GM18498 (cell line): ENCODE results near the gene KDM4C.

Experiments used
- ATAC-seq: cut with Tn5 transposase; IDR thresholded peaks from one replicate; pipeline ENCODE4 v1.9.1; 2021; ENCODE audit warnings: mild to moderate bottlenecking, moderate library complexity; ENCODE audit not compliant: unreplicated experiment

KDM4C gene

DNA sequence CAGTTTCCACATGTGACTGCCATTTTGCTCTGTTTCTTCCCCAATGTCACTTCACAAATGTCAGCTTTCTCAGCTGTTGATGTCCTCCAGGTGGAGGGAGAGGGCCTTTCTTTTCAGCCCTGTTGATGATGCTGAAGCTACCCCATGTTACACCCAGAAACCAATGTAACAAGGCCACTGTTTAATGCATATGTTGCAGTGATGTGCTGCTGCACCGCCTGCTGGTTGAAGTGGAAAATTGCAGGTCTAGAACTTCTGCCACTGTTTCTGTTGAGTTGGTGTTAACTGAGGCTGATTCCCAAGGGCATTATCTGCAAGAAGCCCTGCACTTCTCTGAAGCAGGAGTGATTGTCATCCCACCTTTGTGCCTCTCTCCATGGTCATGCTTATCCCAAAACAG is 428.4 kb downstream of the KDM4C start:
- ATAC-seq = no peak

DNA sequence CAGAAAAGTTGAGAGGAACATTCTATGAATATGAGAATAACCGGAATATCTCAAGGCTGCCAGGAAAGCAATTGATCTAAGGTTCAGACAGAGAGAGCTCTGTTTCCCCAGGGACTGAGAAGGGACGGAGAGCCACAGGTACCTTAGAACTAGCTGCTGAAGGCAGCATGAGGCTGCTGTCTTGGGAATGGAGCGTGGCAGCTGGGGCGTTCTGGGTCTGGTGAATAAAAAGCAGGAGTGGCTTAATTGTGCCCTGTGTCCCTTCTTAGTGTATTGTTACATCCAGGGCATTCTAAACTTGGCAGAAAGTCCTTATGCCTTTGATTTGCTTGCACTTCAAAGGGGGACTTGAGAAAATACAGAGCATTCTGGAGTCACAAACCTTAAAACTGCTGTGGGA is 434.5 kb downstream of the KDM4C start:
- ATAC-seq = no peak

DNA sequence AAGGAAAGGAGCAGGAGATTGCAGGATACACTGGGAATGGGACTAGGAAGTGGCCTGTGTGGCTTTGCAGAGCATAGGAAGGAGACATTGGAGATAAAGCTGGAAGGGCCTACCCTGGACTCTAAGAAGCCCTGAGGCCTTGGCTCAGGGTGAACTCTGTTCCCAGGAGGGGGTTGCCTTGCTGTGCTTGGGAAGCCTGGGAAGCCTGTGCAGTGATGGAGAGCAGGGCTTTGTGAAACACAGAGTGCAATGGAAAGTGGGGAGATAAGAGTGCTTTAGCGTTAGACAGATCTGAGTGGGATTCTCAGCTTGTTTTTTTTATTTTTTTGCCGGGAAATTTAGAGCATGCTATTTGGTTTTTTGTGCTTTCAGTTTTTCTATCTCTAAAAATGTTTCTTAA is 437.8 kb downstream of the KDM4C start:
- ATAC-seq = no peak

DNA sequence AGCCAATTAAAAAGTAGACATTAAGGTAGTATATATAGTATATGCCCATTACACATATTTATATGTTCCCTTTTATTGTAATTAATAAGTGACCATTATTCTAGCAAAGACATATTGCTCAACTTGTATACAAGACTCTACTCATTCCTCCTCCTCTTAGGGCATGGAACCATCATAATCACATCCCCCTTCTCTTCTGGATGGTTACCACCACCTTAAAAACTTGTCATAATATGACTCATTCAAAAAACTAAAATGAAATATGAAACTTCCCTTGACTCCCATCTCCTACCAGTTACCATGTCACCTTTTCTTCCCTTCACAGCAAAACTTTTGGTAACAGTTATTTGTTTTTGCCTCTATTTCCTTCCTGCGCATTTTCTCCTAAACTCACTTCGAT is 438.7 kb downstream of the KDM4C start:
- ATAC-seq = no peak

DNA sequence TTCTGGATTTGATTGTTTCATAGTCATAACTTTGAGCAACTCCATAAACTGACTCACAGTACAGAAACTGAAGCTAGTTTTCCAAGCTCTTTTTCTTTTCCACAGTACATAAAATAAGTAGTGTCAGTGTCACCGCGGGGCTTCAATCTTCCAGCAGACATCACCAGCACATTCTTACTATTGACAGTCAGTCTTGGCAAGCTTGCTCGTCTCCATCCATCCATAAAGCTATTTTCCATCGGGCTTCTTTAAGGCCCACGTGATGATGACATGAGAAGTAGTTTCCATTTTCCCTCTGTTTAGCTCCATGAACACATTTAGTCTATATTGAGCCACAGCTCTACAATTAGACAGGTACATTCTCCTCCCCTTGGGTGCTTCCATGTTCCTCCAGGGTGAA is 443.4 kb downstream of the KDM4C start:
- ATAC-seq = no peak

DNA sequence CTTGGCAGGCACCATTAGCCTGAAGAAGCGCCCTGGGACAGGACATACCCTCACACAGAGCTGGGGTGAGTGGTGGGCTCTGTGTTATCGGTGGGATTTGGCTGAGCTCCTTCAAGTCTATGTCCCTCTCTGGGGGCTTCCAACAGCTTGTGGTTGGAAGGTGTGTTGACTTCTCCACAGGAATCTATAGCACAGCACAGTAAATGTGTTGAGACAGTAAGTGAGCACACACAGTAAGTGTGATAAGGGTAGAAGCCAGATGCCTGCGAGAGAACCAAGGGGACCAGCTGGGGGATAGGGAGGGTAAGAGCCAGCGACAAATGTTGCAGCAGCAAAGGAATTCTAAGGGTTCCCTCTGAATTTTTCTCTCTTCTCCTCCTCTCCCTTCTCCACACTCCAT is 448.0 kb downstream of the KDM4C start:
- no peak for ATAC-seq

DNA sequence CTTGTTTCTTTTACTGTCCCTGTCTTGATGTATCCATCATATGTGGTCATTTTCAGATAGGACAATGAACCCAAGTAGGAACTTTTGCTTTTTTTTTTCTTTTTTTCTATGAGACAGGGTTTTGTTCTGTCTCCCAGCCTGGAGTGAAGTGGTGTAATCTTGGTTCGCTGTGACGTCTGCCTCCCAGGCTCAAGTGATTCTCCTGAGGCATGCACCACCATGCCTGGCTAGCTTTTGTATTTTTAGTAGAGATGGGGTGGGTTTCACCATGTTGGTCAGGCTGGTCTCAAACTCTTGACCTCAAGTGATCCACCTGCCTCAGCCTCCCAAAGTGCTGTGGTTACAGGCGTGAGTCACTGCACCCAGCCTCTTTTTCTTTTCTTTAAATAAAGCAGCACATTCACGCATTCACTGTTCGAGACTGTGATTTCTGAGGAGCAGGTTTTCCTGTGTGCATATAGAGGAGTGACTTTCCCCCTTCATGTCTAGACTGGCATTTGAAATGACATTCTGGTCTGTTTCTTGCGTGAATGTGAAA is 448.5 kb downstream of the KDM4C start:
- no peak for ATAC-seq

DNA sequence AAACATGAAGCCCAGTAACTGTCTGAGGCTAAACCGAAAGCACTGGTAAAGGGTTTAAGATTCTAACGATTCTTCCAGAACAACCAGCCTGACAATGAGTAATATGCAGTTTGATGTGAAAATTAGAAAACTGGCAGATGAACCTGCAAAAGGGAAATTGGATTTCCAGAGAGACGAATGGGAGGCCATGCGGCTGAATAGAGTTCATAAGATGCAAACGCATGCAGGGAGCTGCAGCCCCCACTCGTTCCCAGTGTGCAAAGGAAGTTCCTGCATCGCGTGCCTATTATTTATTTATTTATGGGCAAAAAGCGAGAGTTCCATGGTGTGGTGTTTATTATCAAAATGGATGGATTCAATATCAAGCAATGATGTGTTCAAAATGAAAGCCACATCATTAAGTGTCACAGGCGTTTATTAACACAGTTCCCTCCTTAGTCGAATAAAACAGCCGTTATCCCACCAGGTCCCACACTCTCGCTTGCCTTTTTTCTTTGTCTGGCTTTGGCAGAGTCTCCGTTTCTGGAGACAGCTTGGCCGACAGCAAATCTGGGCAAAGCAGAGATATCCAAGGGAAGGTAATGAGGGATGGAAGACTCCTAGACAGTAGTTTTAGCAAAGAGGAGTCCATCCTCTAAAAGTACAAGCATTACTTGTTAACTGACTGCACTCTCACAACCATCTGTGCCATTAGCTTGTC is 451.4 kb downstream of the KDM4C start:
- no peak for ATAC-seq

DNA sequence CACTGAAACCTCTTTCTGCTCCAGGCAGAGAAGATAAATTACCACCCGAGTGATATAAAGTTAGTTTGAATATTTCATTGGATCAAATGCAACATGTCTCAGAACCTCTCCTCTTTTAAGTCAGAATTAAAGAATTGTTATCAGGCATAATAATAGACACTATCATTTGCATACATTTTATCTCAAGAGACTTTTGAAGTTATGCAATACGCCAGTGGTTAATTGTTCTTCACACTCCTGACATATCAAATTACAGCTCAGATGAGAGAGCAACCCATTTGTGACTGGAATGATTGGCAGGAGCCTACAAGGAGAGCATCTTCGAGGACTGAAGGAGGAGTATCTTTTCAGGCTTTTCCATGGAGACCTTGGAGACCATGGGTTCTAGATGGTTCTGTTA is 452.2 kb downstream of the KDM4C start:
- ATAC-seq = no peak

DNA sequence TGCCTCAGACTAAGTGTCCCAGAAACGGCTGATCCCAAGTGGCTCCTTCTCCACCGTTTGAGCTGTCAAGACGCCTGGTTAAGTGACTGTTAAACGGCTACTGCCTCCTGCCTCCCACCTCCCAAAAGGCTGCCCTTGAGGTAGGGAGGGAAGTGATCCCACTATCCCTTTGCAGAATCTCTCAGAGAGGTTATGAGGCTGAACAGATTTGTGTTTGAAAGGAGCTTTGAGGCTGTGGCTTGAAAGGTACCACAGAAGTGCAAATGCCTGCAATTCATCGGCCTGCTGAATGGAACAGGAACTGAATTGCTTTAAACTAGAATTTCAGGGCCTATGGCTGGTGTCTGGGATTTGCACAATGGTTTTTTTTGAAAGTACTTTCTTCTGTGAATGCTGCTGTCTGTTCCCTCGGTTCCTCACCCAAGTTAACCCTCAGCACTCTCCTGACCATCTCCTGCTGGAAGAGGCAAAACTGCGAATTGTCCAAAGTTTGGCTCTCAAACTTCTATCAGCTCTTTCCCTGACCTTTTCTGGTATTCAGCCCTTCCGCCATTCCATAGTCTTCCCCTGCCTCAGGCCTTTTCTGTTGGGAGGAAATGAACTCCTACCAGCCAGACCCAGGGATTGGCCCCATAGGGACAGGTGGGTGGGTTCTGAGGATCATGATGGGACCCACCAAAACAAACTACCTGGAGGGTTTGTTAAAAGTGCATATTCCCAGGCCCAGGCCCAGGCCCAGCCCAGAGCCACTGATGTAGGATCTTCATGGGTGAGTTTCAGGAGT is 453.3 kb downstream of the KDM4C start:
- no peak for ATAC-seq

DNA sequence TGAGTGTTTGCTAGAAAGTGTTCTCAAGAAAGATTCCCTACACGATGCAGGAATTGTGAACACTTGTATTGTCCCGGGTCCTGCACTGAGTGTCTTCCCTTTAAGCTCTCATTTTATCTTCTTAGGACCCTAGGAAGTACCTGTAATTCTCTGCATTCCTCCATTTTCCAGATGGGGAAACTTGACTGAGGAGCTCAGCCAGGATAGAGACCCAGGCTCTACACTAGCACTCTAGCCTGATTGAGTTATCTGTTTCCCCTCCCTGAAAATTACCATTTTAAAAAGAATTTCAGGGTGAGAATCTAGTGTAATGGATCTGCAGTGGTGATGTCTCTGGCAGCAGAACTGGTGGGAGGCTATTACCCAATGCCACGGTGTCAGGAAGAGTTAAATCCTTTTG is 453.9 kb downstream of the KDM4C start:
- no peak for ATAC-seq

DNA sequence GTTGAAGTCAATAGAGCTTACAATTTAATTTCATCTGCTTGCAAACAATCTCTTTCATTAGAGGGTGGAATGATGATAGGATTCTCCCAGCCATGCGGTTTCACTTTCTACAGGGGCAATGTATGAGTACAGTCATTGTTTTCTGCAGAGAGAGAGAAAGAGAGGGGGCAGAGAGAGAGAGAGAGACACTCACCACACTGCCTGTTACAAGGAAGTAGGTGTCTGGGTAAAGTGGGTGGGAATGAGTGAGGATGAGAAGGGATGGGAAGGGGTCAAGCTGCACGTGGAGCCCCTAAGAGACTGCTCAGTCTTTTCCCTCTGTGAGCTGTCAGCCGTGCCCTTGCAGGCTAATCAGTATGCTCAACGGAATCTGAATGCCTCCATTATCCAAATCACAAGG is 454.3 kb downstream of the KDM4C start:
- no peak for ATAC-seq

DNA sequence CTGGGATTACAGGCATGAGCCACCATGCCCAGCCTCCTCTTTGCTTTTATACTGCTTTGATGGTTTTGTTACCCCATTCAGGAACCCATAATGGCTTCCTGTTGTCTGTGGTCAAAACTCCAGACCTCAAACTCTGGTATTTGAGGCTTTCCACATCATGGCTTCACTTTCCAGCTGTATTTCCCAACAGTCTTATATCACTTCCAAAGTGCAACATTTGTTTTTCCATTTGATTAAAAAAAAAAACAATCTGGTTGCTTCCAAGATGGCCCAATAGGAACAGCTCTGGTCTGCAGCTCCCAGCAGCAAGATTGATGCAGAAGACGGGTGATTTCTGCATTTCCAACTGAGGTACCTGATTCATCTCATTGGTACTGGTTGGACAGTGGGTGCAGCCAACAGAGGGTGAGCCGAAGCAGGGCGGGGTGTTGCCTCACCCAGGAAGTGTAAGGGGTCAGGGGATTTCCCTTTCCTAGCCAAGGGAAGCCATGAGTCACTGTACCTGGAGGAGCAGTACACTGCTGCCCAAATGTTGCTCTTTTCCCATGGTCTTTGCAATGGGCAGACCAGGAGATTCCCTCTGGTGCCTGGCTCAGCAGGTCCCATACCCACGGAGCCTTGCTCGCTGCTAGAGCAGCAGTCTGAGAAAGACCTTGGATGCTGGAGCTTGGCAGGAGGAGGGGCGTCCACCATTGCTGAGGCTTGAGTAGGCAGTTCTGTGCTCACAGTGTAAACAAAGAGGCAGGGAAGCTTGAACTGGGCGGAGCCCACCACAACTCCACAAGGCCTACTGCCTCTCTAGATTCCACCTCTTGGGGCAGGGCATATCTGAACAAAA is 458.4 kb downstream of the KDM4C start:
- ATAC-seq = no peak

DNA sequence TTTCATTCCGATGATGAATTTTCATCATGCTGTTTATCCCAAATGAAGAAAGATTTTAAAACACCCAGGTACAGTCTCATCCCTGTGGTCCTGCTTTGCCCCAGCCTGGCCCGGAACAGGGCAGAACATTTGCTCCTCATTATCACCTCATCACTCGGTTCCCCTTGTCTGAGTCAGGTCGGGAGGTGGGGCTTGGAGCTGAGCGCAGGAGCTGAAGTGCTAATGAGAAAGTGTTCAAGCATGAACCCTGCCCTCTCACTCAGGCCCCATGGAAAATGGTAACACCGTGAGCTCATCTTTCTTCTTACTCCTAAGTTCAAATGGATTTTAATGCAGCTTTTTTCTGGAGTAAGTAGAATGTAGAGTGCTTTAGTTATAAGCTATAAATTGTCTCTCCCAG is 466.2 kb downstream of the KDM4C start:
- no peak for ATAC-seq
